Loucy (cell line): ENCODE measurements around the gene RSU1.

Experiments used
- EZH2phosphoT487 ChIP-seq: fragments of 200-600 bp; IDR thresholded peaks from 2 replicates; pipeline ENCODE4 v1.6.1; 2018; ENCODE audit warnings: antibody characterized with exemption, mild to moderate bottlenecking, moderate library complexity, borderline replicate concordance
- TF ChIP-seq, protein P1 (sequence below): fragments of 200-600 bp; sonication (generic); conservative IDR thresholded peaks from 2 replicates; pipeline ENCODE4 v1.5.1; 2014; ENCODE audit warnings: mild to moderate bottlenecking, antibody characterized with exemption, low read length

DNA sequence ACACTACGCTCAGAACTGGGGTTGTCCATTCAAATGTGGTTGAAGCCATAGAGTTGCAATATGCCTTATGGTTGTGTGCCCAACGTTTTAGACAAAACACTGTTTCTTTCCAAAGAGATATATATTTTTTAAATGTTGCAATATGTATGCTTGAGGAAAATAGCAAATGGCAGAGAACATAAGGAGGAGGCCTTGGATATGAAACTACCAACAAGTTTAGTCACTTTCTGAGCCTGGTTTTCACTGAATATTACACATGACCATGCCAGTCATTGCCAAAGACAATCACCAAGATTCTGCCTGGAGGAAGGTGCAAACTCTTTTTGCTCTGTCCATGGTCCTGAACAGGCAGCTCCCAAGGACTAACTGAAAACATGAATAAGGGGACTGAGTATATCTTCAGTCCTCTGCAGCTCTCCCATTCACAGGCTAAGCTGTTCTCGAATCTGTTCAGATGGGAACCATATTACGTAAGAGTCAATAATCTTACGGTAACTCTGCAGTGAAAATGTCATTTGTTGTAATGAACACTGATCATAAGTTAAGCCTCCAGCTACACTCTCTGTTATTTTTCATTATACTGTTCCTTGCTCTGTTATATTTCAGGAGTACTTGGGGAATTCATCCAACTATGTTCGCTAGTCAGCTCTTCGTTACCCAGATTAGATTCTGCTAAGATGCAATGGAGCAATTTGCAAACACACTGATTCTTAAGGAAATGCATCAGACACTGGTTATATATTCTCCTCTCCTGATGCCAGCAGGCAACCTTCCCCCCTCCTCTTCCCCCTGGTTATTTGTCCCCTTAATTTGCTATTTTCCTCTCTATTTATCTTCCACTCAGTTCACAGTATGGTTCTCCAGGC, 204.9 kb downstream of the RSU1 start:
- TF ChIP-seq, protein P1, sequence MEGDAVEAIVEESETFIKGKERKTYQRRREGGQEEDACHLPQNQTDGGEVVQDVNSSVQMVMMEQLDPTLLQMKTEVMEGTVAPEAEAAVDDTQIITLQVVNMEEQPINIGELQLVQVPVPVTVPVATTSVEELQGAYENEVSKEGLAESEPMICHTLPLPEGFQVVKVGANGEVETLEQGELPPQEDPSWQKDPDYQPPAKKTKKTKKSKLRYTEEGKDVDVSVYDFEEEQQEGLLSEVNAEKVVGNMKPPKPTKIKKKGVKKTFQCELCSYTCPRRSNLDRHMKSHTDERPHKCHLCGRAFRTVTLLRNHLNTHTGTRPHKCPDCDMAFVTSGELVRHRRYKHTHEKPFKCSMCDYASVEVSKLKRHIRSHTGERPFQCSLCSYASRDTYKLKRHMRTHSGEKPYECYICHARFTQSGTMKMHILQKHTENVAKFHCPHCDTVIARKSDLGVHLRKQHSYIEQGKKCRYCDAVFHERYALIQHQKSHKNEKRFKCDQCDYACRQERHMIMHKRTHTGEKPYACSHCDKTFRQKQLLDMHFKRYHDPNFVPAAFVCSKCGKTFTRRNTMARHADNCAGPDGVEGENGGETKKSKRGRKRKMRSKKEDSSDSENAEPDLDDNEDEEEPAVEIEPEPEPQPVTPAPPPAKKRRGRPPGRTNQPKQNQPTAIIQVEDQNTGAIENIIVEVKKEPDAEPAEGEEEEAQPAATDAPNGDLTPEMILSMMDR = no peak
- no peak for TF ChIP-seq EZH2phosphoT487
